Measurements from ENCODE around the gene OR6C65.
A peak's percentile ranks its signal among the peaks of the same experiment; 100 is the strongest.
"Not testable (repeated sequence)": the region's sequence is repeated elsewhere in the genome, so short reads cannot be mapped to it uniquely, and the experiment has no call there.

The OR6C65 gene

DNA sequence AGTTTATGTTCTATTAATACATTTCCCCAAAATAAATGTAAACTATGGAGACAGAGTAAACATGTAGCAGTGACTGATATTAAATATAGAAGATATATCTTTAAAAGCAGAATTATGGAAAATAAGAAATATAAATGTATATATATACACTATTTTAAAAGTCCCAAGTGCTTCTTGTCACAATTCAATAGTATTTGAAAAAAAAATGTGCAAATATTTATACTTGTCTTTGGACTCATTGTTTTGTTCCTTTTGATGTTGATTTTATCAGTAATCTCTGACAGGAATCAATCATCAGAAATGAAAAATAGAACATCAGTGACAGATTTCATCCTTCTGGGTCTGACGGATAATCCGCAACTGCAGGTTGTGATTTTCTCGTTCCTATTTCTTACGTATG is 25.6 kb downstream of the OR6C65 start, which contains the start of gene OR6C76:
Gene OR6C76, plus strand, starts transcription at position 301 of the 400 bp plus-strand sequence. Its CDS starts 0 bp downstream, at position 301.
- TF ChIP-seq, protein P1, sequence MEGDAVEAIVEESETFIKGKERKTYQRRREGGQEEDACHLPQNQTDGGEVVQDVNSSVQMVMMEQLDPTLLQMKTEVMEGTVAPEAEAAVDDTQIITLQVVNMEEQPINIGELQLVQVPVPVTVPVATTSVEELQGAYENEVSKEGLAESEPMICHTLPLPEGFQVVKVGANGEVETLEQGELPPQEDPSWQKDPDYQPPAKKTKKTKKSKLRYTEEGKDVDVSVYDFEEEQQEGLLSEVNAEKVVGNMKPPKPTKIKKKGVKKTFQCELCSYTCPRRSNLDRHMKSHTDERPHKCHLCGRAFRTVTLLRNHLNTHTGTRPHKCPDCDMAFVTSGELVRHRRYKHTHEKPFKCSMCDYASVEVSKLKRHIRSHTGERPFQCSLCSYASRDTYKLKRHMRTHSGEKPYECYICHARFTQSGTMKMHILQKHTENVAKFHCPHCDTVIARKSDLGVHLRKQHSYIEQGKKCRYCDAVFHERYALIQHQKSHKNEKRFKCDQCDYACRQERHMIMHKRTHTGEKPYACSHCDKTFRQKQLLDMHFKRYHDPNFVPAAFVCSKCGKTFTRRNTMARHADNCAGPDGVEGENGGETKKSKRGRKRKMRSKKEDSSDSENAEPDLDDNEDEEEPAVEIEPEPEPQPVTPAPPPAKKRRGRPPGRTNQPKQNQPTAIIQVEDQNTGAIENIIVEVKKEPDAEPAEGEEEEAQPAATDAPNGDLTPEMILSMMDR (IDR thresholded peaks at IDR 0.05; ENCODE audit: insufficient read depth, low read depth, low read length, missing control alignments): no peak

DNA sequence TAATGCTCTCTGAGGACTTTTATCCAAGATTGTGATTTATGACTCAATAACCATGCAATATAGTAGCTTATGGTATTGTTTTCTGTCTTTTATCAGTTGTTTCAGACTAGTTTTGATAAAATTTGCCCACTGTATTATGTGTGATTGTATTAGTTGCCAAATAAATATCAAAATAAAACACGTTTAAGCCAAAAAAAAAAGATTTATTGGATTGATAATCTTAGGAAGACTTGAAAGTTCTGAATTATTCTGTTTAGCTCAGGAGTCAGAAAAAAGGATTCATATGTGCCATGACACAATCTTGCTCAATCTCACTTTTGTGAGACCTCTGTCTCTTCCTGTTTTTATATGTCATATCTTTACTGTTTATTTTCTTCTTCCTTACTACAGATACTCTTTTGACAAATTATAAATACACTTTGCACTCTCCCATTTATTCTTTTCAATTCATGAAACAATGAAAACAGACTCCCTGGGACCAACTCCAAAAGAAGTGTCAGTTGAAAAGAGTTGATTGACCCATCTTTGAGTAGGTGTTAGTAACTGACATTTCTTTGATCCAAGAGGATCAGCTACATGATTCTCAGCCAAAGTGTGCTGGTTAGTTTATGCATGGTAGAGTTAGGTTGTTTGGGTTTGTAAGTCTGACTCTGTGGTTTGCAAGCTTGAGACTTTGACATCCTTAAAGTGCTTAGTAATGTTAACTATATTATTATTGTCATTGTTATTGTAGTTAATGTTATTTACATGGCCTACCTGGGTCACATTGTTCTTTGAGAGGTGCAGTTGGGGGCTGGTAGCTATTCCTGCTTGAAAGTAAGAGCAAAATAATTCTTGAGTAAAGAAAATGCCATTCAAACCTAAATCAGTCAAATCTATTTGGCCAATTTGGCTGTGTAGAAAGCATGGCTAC is 28.3 kb downstream of the OR6C65 start:
- no peak for DNase-seq (ENCODE audit: low read depth)
- no peak overlapping the region for H3K4me3 ChIP-seq (ENCODE audit: low read length)
- TF ChIP-seq, protein P1 (IDR thresholded peaks at IDR 0.05; ENCODE audit: insufficient read depth, low read depth, low read length, missing control alignments): no peak

More for the DNA sequence above, 25.6 kb downstream of the OR6C65 start, which contains the start of gene OR6C76:
- no peak for DNase-seq (ENCODE audit: low read depth)
- H3K4me3 ChIP-seq (ENCODE audit: low read length): no peak within 1 kb of the TSS

DNA sequence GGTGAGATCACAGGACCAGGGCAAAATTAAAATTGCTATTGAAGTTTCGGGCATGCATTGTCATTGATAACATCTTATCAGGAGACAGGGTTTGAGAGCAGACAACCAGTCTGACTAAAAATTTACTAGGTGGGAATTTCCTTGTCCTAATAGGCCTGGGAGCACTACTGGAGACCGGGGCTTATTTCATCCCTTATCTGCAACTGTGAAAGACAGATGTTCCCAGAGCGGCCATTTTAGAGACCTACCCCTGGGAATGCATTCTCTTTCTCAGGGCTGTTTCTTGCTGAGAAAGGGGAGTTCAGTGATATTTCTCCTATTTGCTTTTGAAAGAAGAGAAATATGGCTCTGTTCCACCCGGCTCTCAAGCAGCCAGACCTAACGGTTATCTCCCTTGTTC is 40.9 kb downstream of the OR6C65 start:
- H3K4me3 ChIP-seq (ENCODE audit: low read length); DNase-seq (ENCODE audit: low read depth): not testable (repeated sequence)

GRCh38 chr12:55443776-55444175 is 43.4 kb downstream of the OR6C65 start, which contains the start of gene OR6C2:
OR6C2 (plus strand) TSS chr12:55444076; CDS start chr12:55452214, 8,138 bp downstream.
- TF ChIP-seq, protein P1 (IDR thresholded peaks at IDR 0.05; ENCODE audit: insufficient read depth, low read depth, low read length, missing control alignments): no peak
- H3K4me3 ChIP-seq (ENCODE audit: low read length): no peak within 1 kb of the TSS
- DNase-seq (ENCODE audit: low read depth): peak; percentile 3

- TF ChIP-seq, protein P1 (IDR thresholded peaks at IDR 0.05; ENCODE audit: insufficient read depth, low read depth, low read length, missing control alignments): no peak
- DNase-seq (ENCODE audit: low read depth): no peak
- H3K4me3 ChIP-seq (ENCODE audit: low read length): no peak overlapping the region
These were observed 45.0 kb downstream of the OR6C65 start for GRCh38 chr12:55445357-55445756.

- TF ChIP-seq, protein P1 (IDR thresholded peaks at IDR 0.05; ENCODE audit: insufficient read depth, low read depth, low read length, missing control alignments): peak; percentile 4
- DNase-seq (ENCODE audit: low read depth): peak; percentile 1
- H3K4me3 ChIP-seq (ENCODE audit: low read length): no peak overlapping the region
These were observed 46.0 kb downstream of the OR6C65 start for GRCh38 chr12:55446326-55446725.

DNA sequence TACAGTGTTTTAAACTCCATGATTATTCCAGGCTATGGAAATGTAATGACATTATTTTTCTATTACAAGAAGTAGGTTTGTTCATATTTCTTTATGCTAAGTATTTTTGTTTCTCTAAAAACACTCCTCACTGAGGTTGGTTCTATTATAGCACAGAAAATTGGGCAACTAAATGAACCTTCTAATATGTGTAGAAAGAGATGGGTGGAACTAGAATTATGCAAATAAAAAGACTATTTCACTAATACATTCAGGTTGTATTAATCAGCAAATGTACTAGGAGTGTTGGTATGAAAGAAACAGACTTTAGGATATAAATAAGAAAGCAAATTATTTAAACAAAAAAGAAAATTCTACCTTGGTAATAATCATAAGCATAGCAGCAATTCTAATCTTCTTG is 48.5 kb downstream of the OR6C65 start:
- no peak for DNase-seq (ENCODE audit: low read depth)
- TF ChIP-seq, protein P1 (IDR thresholded peaks at IDR 0.05; ENCODE audit: insufficient read depth, low read depth, low read length, missing control alignments): no peak
- no peak overlapping the region for H3K4me3 ChIP-seq (ENCODE audit: low read length)

All from epithelial cell of esophagus (primary cell).